Body of pancreas (tissue), 4 donors: ENCODE results near the gene SMIM27.

ENCODE experiments used
- POLR2A ChIP-seq, 3 donors: fragments of 450-650 bp; IDR thresholded peaks; one replicate each; pipeline ENCODE4 v1.6.1; 2016; ENCODE audit warnings: antibody characterized with exemption in 3 of 3, mild to moderate bottlenecking in 2 of 3
- TF ChIP-seq, protein P1 (sequence below), 7 experiments: fragments of 450-650 bp in 4 of 7; fragments of 200-600 bp in 3 of 7; sonication (generic) in 3 of 7; IDR thresholded peaks; one replicate each; pipeline ENCODE4 v1.5.1; 2016 to 2019; ENCODE audit warnings: antibody characterized with exemption in 7 of 7

GRCh38 chr9:32584784-32585183, 32.7 kb downstream of the SMIM27 start:
- TF ChIP-seq, protein P1, sequence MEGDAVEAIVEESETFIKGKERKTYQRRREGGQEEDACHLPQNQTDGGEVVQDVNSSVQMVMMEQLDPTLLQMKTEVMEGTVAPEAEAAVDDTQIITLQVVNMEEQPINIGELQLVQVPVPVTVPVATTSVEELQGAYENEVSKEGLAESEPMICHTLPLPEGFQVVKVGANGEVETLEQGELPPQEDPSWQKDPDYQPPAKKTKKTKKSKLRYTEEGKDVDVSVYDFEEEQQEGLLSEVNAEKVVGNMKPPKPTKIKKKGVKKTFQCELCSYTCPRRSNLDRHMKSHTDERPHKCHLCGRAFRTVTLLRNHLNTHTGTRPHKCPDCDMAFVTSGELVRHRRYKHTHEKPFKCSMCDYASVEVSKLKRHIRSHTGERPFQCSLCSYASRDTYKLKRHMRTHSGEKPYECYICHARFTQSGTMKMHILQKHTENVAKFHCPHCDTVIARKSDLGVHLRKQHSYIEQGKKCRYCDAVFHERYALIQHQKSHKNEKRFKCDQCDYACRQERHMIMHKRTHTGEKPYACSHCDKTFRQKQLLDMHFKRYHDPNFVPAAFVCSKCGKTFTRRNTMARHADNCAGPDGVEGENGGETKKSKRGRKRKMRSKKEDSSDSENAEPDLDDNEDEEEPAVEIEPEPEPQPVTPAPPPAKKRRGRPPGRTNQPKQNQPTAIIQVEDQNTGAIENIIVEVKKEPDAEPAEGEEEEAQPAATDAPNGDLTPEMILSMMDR (IDR thresholded peaks at IDR 0.05) = no peak
- no peak for TF ChIP-seq POLR2A (IDR thresholded peaks at IDR 0.05)
